ENCODE data around the gene ZNF281.
A peak's percentile ranks its signal among the peaks of the same experiment; 100 is the strongest.
"Not testable (repeated sequence)": the region's sequence is repeated elsewhere in the genome, so short reads cannot be mapped to it uniquely, and the experiment has no call there.

Gene ZNF281

DNA sequence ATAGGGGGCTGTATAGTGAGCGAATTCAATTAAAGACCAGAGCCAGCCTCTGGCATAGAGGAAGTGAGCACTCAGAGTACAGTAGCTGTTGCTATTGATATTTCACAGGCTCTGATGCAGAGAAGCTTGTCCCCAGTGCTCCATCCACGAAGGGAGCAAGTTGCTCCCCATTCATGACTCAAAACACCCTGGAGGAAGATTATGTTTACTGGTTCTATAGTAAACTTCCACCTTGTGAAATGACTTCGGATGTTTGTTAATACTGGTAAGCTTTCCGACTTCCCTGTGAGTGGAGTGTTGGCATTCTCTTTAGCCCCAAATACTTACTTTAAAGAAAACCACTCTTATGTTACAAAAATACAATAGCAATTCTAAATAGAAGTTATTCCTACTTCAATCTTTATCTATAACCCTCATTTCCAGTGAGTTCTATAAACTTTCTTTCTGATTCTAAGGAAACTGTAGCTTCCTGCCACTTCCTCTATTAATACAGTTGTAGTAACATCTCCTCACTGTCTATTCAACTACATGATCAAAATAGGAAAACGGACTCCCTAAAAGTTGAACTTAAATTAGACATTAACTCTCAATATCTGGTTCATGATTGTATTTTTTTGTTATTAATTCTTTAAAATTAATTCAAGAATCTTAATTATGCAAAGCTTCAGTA, 46.4 kb downstream of the ZNF281 start:
- peak in 1 of 2 donors; percentile 11 for DNase-seq

- DNase-seq = no peak
Measured at GRCh38 chr1:200362421-200362820, 47.4 kb downstream of the ZNF281 start.

DNA sequence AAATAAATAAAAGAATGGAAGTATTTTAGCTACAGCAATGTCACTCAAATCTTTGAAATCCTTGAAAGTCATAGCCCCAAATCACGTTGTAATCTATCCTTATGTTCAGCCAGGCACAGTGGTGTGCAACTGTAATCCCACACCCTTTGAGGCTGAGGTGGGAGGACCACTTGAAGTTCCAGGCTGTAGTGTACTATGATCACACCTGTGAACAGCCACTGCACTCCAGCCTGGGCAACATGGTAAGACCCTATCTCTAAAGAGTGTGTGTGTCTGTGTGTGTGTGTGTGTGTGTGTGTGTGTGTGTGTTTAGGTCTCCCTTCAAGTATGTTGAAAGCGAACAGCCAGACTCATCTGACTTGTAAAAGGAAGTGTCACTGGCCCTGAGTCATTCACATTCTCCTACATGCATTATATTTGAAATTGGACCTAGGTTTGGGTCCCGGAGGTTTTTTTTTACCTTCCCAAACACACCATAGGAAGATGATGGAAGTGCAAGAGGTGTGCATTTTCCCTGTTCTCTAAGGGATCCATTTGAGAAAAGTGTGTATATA, 50.1 kb downstream of the ZNF281 start:
- DNase-seq = no peak

DNA sequence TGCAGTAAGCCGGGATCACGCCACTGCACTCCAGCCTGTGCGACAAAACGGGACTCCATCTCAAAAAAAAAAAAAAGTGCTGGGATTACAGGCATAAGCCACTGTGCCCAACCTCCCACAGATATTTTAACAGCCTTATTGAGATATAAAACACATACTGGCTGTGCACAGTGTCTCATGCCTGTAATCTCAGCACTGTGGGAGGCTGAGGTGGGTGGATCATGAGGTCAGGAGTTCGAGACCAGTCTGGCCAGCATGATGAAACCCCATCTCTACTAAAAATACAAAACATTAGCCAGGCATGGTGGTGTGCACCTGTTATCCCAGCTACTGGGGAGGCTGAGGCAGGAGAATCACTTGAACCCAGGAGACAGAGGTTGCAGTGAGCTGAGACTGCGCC, 51.9 kb downstream of the ZNF281 start:
- DNase-seq = not testable (repeated sequence)

- no peak for DNase-seq
Measured at GRCh38 chr1:200355801-200356200, 54.0 kb downstream of the ZNF281 start.

Data from CD4-positive, alpha-beta T cell treated with Interleukin-1 beta for 1 hour (primary cell).